NCI-H146 treated with DMSO at 0.1 percent for 48 hours (cell line): Measurements from ENCODE around the gene KDF1.

Experiments used
- DNase-seq: peaks from one replicate; lab custom pipeline; 2025; ENCODE audit not compliant: unreplicated experiment; lab: John Stamatoyannopoulos, UW

The KDF1 gene

GRCh38 chr1:26959722-26960624 lies at the start of gene KDF1:
TSS of gene KDF1 (minus strand) at chr1:26960468. CDS start at chr1:26952380, 8,088 bp downstream.
- peak; percentile 56 for DNase-seq

DNA sequence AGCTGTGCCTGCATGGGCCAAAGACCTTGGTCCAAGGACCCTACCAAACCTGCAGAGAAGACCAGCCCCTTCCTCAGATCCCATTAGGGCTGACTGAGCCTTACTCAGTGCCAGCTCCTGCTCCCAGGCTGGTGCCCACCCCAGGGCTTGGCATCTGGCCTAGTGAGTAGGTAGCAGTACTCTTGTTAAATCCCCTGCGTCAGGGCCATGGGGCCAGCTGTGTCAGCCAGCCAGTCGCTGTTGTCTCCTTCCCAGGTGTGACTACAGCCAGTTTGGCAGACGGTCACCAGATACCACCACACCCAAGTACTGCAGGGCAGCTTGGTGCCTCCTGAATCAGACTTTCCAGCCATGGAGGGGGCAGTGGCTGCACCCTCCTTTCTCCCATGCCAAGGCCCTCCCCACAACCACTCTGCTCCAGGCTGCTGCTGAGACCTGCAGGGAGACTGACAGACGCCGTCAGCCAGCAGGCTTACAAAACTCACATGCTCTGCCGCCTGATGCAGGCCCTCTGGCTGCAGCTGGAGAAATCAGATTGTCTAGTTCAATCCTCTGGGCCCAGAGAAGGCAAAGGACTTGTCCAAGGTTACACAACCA lies 49.4 kb upstream of the KDF1 start:
- no peak for DNase-seq

DNA sequence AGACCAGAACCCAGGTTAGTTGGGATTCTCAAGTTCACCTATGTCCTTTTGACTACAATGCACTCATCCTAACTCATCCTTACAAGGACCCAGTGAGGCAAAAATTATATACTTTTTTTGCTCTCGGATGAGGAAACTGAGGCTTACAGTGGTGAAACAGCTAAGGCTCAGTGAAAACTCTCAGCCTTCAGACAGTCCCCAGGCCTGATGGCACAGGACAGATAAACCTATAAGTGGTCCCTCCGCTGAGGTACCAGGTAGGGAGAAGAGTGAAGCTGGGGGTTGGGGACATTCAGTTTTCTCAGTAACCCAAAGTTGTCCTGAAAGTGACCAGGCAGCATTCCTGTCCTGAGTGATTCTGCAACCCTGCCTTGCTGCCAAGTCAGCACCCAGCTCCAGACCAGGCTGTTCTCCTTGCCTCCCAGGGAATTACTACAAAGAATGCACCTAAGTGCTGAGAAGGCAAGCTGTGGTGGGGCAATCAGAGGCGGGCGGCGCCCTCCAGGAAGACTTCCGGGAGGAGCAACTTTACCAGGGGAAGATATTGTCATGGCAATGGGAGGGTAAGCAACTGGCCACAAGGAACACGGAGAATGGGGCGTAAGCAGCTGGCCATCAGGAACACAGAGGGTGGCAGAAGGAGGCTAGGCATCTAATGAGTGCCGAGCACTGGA lies 47.8 kb upstream of the KDF1 start:
- no peak for DNase-seq

- no peak for DNase-seq
Measured at GRCh38 chr1:27006683-27007082, 46.4 kb upstream of the KDF1 start.

GRCh38 chr1:27005648-27006496 lies 45.6 kb upstream of the KDF1 start:
- no peak for DNase-seq

DNA sequence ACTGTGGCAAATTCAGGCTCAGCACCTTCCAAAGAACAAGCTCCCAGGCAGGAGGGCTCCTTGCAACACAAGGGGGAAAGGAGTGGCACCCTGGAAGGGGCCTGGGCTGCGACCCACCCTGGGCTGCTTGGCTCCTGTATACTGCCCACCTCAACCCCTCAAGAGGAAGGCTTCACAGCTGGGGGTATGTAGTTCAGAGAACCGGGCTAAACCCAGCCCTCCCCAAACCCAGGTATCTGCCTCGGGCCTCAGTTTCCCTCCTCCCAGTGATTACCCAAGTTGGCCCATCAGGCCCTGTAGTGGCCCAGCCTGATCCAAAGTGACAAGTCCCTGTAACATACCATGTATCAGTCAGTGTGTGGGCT lies 44.9 kb upstream of the KDF1 start:
- DNase-seq = no peak

DNA sequence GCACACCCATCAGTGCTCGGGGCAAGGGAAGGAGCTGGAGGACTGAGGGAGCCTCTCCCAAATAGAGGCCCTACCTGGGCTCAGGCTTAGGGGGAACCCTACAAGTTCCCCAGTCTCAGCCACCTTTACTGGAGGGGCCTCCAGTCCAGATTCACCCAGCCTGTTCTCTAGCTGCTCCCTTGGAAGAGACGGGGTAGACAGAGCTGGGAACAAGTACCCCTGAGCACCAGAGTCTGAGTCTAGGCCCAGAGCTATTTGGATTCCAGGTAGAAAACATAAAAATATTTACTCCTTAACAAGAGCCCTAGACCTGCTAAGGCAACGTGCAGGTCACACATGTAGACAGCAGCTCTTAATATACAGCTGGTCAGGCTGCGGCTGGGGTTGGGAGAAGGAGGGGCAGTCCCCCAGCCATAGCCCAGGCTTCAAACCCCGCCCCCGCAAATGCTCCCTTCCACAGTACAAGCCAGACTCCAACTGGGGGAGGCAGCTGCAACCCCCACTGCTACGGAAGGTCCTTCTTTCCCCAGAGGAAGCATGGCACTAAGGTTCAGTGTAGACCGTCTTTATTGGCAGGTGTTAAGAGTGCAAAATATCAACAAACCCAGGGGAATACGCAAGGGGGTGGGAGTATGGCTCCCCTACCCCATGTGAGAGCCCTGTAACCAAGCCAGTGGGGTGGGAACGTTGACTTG lies 44.4 kb upstream of the KDF1 start:
- DNase-seq = no peak

- DNase-seq = no peak
Measured at GRCh38 chr1:27003745-27004470, 43.6 kb upstream of the KDF1 start.

GRCh38 chr1:27001570-27002360 lies 41.5 kb upstream of the KDF1 start:
- no peak for DNase-seq

DNA sequence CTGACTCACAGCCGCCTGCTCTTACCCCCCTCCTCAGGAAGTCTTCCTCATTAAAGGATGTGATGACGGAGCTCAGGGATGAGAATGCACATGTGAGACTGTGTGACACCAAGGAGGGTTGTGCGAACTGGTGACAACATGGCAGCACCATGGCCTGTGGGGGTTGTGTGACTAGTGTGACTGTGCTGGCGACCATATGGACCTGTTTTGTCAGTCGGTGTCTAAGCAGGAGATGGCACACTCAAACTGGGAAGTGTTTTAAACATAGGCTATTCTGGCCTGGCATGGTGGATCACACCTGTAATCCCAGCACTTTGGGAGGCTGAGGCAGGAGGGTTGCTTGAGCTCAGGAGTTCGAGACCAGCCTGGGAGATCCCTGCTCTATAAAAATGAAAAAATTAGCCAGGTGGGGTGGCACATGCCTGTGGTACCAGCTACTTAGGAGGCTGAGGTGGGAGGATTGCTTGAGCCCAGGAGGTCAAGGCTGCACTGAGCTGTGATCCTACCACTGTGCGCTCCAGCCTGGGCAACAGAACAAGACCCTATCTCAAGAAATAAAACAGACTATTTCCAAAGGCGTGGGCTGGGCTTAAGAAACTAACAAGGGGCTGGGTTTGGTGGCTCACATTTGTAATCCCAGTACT lies 40.7 kb upstream of the KDF1 start:
- no peak for DNase-seq

DNA sequence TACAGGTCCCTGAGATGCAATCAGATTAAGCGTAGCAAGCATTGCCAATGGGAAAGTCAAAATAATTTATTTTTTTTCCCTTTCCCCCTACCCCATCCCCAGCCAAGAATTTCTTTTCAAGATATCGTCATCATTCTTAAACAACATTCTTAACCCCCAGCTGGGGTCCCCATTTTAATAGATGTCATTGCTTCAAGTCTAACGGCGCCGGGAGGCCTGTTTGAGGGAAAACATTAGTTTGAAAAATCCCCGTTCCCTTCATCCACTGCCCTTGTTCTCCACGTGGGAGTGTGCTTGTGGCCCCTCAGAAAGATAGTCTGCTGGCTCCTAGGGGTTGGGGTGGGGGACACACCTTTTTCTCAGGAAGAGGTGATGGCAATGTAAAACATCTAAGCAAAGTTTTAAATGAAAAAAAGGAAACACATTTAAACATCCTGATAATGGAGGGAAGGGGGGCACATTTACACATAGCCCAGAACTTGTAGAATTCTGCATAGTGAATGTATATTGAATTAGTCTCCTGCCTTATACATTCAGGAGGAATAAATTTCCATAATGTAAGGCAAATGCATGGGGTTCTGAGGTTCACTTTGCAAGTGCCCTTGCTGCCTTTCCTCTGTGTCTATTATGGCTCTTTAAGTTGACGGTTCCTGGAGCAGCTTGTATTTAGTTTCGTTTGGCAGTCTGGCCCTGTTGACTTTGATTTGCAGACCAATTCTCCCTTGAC lies 40.0 kb upstream of the KDF1 start:
- no peak for DNase-seq

DNA sequence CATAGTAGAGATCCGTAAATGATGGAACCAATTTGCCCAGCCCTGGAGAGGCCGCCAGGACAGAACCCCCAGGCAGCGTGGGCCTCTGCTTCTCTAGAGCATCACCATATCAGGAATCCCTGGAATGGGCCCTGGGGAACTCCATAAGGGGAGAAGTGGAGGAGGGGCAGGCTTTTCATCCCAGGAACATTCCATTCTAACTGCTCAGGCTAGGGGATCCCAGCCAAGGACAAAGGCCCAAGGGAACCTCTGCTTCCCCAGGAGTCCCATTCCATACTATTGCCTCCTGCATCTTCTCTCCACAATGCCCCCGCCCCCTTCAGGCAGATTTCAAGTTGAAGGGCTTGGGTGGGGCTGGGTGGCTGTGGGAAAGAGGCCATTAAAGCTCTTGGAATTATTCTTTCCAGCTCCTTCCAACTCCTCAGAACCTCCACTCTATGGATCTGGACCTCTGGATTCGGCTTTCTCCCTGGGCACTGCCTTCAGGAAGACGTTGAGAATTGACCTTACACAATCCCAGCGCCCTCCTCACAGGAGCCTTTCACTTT lies 39.2 kb upstream of the KDF1 start:
- no peak for DNase-seq

- no peak for DNase-seq
Measured at GRCh38 chr1:26998429-26999300, 38.4 kb upstream of the KDF1 start.

DNA sequence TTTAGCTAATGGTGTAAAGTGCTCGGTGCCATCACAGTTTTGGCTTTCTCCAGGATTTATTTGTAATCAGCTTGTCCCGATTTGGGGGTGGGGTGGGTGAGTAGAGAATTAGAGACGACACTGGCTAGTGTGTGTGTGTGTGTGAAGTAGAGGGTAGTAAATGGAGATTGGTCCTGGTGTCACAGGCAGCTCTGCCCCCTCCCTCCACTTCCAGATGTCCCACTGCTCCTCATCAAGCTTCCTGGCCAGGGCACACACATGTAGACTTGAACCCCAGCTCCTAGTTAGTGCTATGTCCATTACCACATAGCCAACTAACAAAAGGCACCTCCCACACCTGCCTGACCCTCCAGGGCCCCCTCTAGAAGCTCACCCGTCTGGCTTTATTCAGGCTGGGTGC lies 36.4 kb upstream of the KDF1 start:
- no peak for DNase-seq

GRCh38 chr1:26996024-26996423 lies 35.8 kb upstream of the KDF1 start:
- DNase-seq = no peak

- DNase-seq = no peak
Measured at GRCh38 chr1:26994787-26995517, 34.7 kb upstream of the KDF1 start.
